Thoracic aorta (tissue), 2 donors: ENCODE results near the gene MMS22L. TPM values are rescaled to one million over a fixed set of nuclear protein-coding genes. Genes with fewer than 3 reads are reported as not detected.

Experiments used
- ATAC-seq: fragments of 150-250 bp; one replicate; pipeline ENCODE4 v1.8.0; 2017; ENCODE audit warnings: low read depth; ENCODE audit not compliant: insufficient number of reproducible peaks, low FRiP score
- DNase-seq: peaks from one replicate; pipeline ENCODE4 v3.0.0-alpha.2; 2020; ENCODE audit warnings: low spot score
- H3K27ac ChIP-seq, 2 donors: fragments of 200-600 bp; sonication (generic); 1 replicate in 1 of 2; 2 replicates in 1 of 2; pipeline ENCODE4 v1.5.1; 2016; ENCODE audit warnings: mild to moderate bottlenecking in 2 of 2, moderate library complexity in 2 of 2
- H3K27me3 ChIP-seq: fragments of 200-600 bp; sonication (generic); replicated peaks from 2 replicates; pipeline ENCODE4 v1.6.0; 2016; ENCODE audit warnings: mild to moderate bottlenecking; ENCODE audit not compliant: insufficient read depth
- H3K36me3 ChIP-seq: fragments of 200-600 bp; sonication (generic); one replicate; pipeline ENCODE4 v1.5.1; 2016
- H3K4me1 ChIP-seq, 2 donors: fragments of 200-600 bp; sonication (generic); 1 replicate in 1 of 2; 2 replicates in 1 of 2; pipeline versions ENCODE4 v1.5.1 to v1.6.0; 2016; ENCODE audit warnings: low read depth in 2 of 2, mild to moderate bottlenecking in 1 of 2; ENCODE audit not compliant: control insufficient read depth in 1 of 2
- H3K4me3 ChIP-seq: fragments of 200-600 bp; sonication (generic); 2 replicates; pipeline ENCODE4 v1.5.1; 2016; ENCODE audit warnings: mild to moderate bottlenecking
- H3K9me3 ChIP-seq: fragments of 200-600 bp; sonication (generic); 2 replicates; pipeline ENCODE4 v1.5.1; 2016
- total RNA-seq, 2 donors: library from RNA; depleted of rRNA; stranded (reverse); fragments of >200 nt; gene quantifications; one replicate each; pipeline versions ENCODE4 v1.1.0 to v1.2.3, GENCODE V29; 2016
- TF ChIP-seq, protein P1 (sequence below): fragments of 200-600 bp; sonication (generic); IDR thresholded peaks from one replicate; pipeline ENCODE4 v1.5.1; 2019; ENCODE audit warnings: antibody characterized with exemption

MMS22L gene
- total RNA-seq, 2 donors from 2014 or later: 4.3 to 5.3 TPM

GRCh38 chr6:97292671-97293070, 9.7 kb upstream of the MMS22L start:
- DNase-seq: no peak
- TF ChIP-seq, protein P1, sequence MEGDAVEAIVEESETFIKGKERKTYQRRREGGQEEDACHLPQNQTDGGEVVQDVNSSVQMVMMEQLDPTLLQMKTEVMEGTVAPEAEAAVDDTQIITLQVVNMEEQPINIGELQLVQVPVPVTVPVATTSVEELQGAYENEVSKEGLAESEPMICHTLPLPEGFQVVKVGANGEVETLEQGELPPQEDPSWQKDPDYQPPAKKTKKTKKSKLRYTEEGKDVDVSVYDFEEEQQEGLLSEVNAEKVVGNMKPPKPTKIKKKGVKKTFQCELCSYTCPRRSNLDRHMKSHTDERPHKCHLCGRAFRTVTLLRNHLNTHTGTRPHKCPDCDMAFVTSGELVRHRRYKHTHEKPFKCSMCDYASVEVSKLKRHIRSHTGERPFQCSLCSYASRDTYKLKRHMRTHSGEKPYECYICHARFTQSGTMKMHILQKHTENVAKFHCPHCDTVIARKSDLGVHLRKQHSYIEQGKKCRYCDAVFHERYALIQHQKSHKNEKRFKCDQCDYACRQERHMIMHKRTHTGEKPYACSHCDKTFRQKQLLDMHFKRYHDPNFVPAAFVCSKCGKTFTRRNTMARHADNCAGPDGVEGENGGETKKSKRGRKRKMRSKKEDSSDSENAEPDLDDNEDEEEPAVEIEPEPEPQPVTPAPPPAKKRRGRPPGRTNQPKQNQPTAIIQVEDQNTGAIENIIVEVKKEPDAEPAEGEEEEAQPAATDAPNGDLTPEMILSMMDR: no peak
- no peak for ATAC-seq
- Histone ChIP-seq H3K4me1 (no peaks in the 10 kb centered on the region), H3K9me3 (no peaks in the 10 kb centered on the region), H3K36me3 (no peaks in the 10 kb centered on the region), H3K27me3 (no peaks in the 10 kb centered on the region), H3K4me3 (no peak overlapping the region), H3K27ac (no peak overlapping the region)

DNA sequence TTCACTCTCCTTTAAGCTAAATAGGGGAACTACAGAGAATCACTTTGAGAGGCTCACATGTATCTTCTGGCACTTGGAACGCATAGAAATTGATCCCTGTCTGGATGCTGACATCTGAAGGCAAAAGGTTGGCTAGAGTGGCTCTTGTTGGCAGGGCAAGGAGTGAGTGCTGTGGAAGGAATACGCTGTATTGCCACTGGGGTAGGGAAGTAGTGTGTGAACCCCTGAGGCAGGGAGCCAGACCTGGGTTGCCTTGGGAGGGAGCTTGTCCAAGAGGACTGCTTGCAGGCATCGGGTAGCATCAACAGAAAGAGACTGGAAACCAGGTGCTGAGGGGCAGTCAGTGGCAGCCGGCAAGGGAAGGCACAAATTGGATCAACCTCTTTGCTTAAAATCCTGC, 8.9 kb upstream of the MMS22L start:
- Histone ChIP-seq H3K36me3 (no peaks in the 10 kb centered on the region), H3K27me3 (no peaks in the 10 kb centered on the region), H3K9me3 (no peaks in the 10 kb centered on the region), H3K27ac (no peak overlapping the region), H3K4me1 (no peaks in the 10 kb centered on the region), H3K4me3 (no peak overlapping the region)
- DNase-seq (no peak), ATAC-seq (no peak)
- TF ChIP-seq, protein P1: no peak

DNA sequence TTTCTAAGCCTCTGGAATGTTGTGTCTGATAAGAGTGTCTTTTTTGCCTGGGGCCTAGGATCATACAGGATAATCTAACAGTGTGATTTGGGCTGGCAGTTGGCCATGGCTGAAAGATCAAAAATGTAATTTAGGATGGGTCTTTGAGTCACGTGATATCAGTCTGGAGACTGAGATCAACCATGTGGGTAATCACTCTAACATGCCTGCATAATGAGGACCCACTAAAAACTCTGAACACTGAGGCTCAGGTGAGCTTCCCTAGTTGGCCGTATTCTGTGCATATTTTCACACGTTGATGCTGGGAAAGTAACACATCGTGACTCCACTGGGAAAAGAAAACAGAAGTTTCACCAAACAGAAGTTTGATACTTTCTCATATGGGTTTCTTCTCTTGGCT, 6.3 kb upstream of the MMS22L start:
- Histone ChIP-seq H3K4me3 (no peak overlapping the region), H3K27ac (no peak overlapping the region), H3K4me1 (no peaks in the 10 kb centered on the region), H3K27me3 (no peaks in the 10 kb centered on the region), H3K9me3 (no peaks in the 10 kb centered on the region), H3K36me3 (no peaks in the 10 kb centered on the region)
- TF ChIP-seq, protein P1: no peak
- ATAC-seq: no peak
- DNase-seq: no peak

DNA sequence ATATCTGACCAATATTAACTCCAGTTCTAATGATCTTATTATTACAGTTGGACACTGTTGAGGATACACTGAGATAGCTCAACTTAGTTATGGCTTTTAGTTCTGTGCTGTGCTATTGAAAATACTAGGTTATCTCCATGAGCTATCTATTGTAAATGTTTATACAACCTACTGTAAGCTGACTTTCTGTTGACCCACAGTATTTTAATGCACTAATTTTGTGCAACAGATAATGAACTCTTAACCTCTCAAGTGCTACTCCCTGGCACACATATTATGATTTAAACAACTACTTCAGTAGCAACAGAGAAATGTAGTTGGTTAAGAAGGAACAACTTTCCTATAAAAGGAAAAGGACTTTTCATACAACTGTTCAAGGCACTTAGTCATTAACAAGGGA, 5.2 kb upstream of the MMS22L start:
- TF ChIP-seq, protein P1: no peak
- no peaks in the 10 kb centered on the region for H3K27me3 ChIP-seq
- H3K36me3 ChIP-seq: no peaks in the 10 kb centered on the region

GRCh38 chr6:97282238-97282725, 734 bp downstream of the MMS22L start:
- ATAC-seq (no peak), DNase-seq (no peak)
- TF ChIP-seq, protein P1: no peak
- Histone ChIP-seq H3K4me1 (peaks cover 0 to 9% of the 10 kb centered on the region in 2 donors), H3K9me3 (no peaks in the 10 kb centered on the region), H3K27me3 (no peaks in the 10 kb centered on the region), H3K4me3 (peak overlapping the region; percentile 92), H3K27ac (peak overlapping the region in 1 of 2 donors; percentile 50), H3K36me3 (no peaks in the 10 kb centered on the region)

More for the DNA sequence above, 5.2 kb upstream of the MMS22L start:
- no peak overlapping the region for H3K4me3 ChIP-seq
- no peaks in the 10 kb centered on the region for H3K9me3 ChIP-seq
- H3K27ac ChIP-seq: no peak overlapping the region
- no peak for ATAC-seq
- peaks cover 0 to 5% of the 10 kb centered on the region in 2 donors for H3K4me1 ChIP-seq
- no peak for DNase-seq
